Stimulated activated CD4-positive, alpha-beta T cell treated with anti-CD3 and anti-CD28 coated beads, Interleukin-1b, Interleukin-23, amount 100 ng/mL, for 4 hours (primary cell): ENCODE measurements around the gene RAB34.
"Not testable (repeated sequence)": the region's sequence is repeated elsewhere in the genome, so short reads cannot be mapped to it uniquely, and the experiment has no call there.

Source experiments
- DNase-seq, 2 donors: peaks; one replicate each; pipeline ENCODE4 v3.0.0-alpha.2; 2020; ENCODE audit warnings: low read depth in 2 of 2

The RAB34 gene

GRCh38 chr17:28726627-28727491, 9.2 kb upstream of the RAB34 start:
- DNase-seq: peak; percentile 88 to 89

- peak; percentile 47 to 71 for DNase-seq
These were observed 8.6 kb upstream of the RAB34 start, which contains the start of gene TLCD1 for GRCh38 chr17:28726226-28726626. Gene TLCD1 (minus strand): TSS chr17:28726233. CDS start chr17:28726097, 136 bp downstream.

GRCh38 chr17:28725660-28726225, 8.1 kb upstream of the RAB34 start:
- no peak for DNase-seq

GRCh38 chr17:28725166-28725659, 7.5 kb upstream of the RAB34 start:
- no peak for DNase-seq

GRCh38 chr17:28724500-28725165, 7.0 kb upstream of the RAB34 start:
- DNase-seq: no peak

GRCh38 chr17:28723836-28724499, 6.3 kb upstream of the RAB34 start:
- DNase-seq: not testable (repeated sequence)

GRCh38 chr17:28723159-28723835, 5.6 kb upstream of the RAB34 start:
- no peak for DNase-seq

- DNase-seq: no peak
These were observed 4.9 kb upstream of the RAB34 start for GRCh38 chr17:28722417-28723158.

- DNase-seq: not testable (repeated sequence)
These were observed 3.3 kb upstream of the RAB34 start for GRCh38 chr17:28720997-28721329.

GRCh38 chr17:28720247-28720996, 2.8 kb upstream of the RAB34 start:
- DNase-seq: no peak

GRCh38 chr17:28719021-28719433, 1.4 kb upstream of the RAB34 start:
- DNase-seq: no peak

GRCh38 chr17:28718333-28719020, 809 bp upstream of the RAB34 start:
- DNase-seq: no peak

GRCh38 chr17:28716740-28717577, 709 bp downstream of the RAB34 start:
- no peak for DNase-seq

- no peak for DNase-seq
These were observed 2.5 kb downstream of the RAB34 start for GRCh38 chr17:28715217-28715616.

- no peak for DNase-seq
These were observed 3.4 kb downstream of the RAB34 start for GRCh38 chr17:28714281-28714680.

GRCh38 chr17:28712705-28713415, 4.8 kb downstream of the RAB34 start:
- DNase-seq: no peak

GRCh38 chr17:28712032-28712704, 5.5 kb downstream of the RAB34 start:
- DNase-seq: peak; percentile 35 to 59
